Endothelial cell of umbilical vein (primary cell): Measurements from ENCODE around the gene NEMP1.

ENCODE experiments used
- MYC ChIP-seq: IDR thresholded peaks from one replicate; pipeline ENCODE4 v1.6.1; 2011; ENCODE audit warnings: mild to moderate bottlenecking, low read depth, low read length
- POLR2A ChIP-seq: IDR thresholded peaks from 2 replicates; pipeline ENCODE4 v1.6.1; 2012; ENCODE audit warnings: low read depth, mild to moderate bottlenecking, control low read depth, low read length
- POLR2AphosphoS5 ChIP-seq: IDR thresholded peaks from 2 replicates; pipeline ENCODE4 v1.6.1; 2012; ENCODE audit warnings: low read depth, mild to moderate bottlenecking, control low read depth, low read length, moderate library complexity; ENCODE audit not compliant: insufficient read depth
- TF ChIP-seq, protein P1 (sequence below), 2 donors: IDR thresholded peaks; 1 replicate in 1 of 2; 2 replicates in 1 of 2; pipeline ENCODE4 v1.5.1; 2011; ENCODE audit warnings: low read length in 2 of 2, mild to moderate bottlenecking in 2 of 2, moderate library complexity in 2 of 2, control low read depth in 1 of 2, inconsistent platforms in 1 of 2, low read depth in 1 of 2; ENCODE audit not compliant: insufficient read depth in 1 of 2; ENCODE audit errors: extremely low read depth in 1 of 2

- TF ChIP-seq, protein P1, sequence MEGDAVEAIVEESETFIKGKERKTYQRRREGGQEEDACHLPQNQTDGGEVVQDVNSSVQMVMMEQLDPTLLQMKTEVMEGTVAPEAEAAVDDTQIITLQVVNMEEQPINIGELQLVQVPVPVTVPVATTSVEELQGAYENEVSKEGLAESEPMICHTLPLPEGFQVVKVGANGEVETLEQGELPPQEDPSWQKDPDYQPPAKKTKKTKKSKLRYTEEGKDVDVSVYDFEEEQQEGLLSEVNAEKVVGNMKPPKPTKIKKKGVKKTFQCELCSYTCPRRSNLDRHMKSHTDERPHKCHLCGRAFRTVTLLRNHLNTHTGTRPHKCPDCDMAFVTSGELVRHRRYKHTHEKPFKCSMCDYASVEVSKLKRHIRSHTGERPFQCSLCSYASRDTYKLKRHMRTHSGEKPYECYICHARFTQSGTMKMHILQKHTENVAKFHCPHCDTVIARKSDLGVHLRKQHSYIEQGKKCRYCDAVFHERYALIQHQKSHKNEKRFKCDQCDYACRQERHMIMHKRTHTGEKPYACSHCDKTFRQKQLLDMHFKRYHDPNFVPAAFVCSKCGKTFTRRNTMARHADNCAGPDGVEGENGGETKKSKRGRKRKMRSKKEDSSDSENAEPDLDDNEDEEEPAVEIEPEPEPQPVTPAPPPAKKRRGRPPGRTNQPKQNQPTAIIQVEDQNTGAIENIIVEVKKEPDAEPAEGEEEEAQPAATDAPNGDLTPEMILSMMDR (IDR thresholded peaks at IDR 0.05; ENCODE audit: extremely low read depth in 1 of 2, insufficient read depth in 1 of 2, low read depth in 1 of 2, low read length in 2 of 2), result no peak
- TF ChIP-seq POLR2A (no peak), MYC (no peak), POLR2AphosphoS5 (no peak)
Observed at GRCh38 chr12:57080855-57081254, 2.3 kb upstream of the NEMP1 start.
